DOHH2 (cell line): ENCODE results near the gene TES.

Source experiments
- CTCF ChIP-seq: fragments of 200-600 bp; sonication (generic); IDR thresholded peaks from one replicate; pipeline ENCODE4 v1.5.1; 2014; ENCODE audit warnings: antibody characterized with exemption, mild to moderate bottlenecking, low read depth, low read length; ENCODE audit not compliant: poor library complexity, severe bottlenecking
- EZH2phosphoT487 ChIP-seq: fragments of 200-600 bp; sonication (generic); IDR thresholded peaks from 2 replicates; pipeline ENCODE4 v1.6.1; 2017; ENCODE audit warnings: borderline replicate concordance, mild to moderate bottlenecking, antibody characterized with exemption, low read length, moderate library complexity, mixed read lengths

GRCh38 chr7:116242759-116243158 lies 32.4 kb downstream of the TES start:
- TF ChIP-seq CTCF (no peak), EZH2phosphoT487 (no peak)
